Hematopoietic multipotent progenitor cell treated with erythropoietin and hydrocortisone succinate and interleukin-3 and kit ligand, for 15 days (in vitro differentiated cells): Measurements from ENCODE around the gene MRPL23.
A peak's percentile ranks its signal among the peaks of the same experiment; 100 is the strongest.

Source experiments
- DNase-seq: peaks from one replicate; pipeline ENCODE4 v3.0.0-alpha.2; 2015; ENCODE audit warnings: low spot score

MRPL23 gene

DNA sequence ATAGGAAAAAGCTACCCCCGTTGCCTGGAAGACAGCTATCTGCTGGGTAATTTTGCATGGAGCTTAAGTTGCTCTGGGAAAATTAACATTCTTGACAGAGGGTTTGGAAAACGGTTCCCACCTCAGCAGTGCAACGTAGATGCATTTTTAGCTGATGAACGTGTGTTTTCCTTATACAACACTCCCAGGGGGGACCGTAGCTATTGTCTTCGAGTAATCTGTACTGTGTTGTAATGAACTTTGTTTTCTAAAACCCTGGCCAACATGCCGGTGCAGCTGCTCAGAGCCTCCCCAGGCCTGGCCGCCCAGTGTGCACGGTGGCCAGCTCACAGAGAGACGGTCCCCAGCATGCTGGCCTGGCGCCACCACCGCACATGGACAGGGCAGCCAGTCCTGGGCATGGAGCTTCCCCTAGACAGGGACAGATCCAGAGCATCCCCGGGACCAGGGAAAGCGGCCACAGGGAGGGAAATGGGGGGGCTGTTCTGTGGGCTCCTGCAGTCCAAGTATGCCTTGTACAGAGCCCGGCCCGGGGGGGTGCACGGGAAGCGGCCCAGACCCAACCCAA is 25.5 kb upstream of the MRPL23 start:
- no peak for DNase-seq

DNA sequence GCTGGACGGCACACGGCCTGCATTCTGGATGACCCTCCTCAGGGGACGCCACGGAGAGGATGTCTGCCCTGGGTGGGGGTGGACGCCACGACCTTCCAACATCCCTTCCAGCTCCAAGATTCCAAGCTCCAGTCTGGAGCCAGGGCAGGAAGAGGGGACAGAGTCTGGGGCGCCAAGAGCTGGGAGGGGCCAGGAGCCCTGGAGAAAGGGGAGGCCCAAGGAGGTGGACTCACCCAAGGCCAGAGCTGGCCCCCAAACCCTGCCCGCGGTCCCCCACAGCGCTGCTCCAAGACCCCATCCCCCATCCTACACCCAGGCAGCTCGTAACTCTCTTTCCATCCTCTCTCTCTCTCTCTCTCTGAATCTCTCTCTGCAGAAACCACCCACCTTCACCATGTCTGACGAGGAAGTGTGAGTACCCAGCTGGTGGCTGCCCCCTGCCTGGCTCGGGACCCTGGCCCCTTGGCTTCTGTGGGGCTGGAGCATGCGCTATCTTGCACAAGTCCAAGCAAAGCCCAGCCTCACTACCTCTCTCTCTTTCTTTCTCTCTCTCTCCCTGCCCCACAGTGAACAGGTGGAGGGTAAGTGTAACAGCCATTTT is 24.6 kb upstream of the MRPL23 start:
- no peak for DNase-seq

DNA sequence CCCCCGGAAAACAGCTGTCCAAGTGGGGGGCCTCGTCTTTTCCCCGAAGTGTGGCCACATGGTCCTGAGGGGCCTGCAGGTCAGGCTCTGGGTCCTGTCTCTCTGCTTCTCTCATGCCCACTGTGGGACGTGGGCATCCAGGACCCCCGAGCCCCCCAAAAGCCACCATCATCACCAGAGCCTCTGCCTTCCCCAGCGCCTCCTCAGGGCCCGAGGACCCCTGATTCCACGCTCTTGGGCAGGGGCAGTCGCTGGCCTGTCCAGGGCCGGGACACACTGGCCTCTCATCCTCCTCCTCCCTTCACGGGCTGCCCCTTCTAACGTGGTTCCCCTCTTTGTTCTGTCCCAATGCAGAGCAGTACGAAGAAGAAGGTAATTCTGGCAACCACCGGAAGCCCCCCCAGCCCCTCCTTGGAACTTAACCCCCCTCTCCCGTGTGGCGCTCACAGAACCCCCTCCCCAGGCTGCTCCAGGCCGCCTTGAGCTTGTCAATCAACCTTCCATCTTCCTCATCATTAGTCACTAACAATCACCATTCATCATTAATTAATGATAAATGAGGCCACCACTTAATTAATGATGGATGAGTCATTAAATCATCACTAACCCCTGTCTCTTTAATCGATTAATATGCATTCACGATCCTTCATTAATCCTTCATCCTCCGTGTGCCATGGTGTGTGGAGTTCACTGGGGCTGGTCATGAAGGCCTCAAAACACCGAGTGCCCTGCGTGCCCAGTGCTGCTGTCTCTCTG is 23.8 kb upstream of the MRPL23 start:
- DNase-seq, result no peak

DNA sequence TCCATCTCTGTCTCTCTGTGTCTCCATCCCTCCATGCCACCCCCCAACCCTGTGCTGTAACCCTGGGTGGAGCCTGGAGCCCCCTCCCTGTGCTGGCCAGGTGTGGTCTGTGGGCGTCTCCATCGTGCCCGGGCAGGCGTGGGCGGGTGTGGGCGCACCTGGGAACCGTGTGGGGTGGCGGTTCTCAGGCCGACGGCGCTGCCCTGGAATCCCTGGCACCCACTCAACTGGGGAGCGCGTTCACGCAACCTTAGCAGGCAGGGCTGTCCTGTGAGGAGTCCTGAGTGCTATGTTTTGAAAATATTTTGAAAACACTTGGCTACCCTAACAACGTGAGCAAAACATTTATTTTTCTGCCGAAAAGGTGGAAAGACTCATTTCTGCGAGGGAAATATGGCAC is 23.0 kb upstream of the MRPL23 start:
- DNase-seq, result no peak

DNA sequence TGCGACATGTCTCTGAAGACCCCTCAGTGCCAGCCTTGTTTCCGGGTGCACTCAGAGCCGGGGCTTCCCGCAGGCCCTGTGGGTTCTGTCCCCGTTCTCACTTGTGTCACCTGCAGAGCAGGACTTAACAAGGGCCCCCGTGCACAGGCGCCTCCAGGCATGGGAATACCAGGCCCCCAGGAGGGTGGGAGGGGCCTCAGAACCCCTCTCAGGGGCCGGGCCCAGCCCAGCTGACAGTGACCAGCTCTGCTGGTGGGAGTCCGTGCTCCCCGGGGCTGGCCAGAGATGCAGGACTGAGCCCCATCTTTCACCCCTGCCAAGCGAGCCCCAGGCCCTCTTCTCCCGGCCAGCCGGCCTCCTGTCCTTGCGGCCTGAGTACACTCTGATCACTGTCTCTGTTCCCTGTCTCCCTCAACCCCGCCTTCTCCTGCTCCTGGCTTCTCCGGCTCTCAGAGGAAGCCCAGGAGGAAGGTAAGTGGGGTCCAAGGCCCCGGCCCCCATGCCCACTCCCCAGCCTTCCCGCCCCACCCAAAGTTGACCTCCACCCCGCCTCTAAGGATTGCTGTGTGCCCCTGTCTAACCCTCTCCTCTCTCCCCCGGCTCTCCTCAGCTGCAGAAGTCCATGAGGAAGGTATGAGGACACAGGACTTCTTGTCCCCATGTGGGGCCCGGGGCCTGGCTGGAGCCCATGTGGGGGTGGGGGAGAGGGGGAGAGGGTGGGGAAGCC is 22.3 kb upstream of the MRPL23 start:
- DNase-seq, result no peak

DNA sequence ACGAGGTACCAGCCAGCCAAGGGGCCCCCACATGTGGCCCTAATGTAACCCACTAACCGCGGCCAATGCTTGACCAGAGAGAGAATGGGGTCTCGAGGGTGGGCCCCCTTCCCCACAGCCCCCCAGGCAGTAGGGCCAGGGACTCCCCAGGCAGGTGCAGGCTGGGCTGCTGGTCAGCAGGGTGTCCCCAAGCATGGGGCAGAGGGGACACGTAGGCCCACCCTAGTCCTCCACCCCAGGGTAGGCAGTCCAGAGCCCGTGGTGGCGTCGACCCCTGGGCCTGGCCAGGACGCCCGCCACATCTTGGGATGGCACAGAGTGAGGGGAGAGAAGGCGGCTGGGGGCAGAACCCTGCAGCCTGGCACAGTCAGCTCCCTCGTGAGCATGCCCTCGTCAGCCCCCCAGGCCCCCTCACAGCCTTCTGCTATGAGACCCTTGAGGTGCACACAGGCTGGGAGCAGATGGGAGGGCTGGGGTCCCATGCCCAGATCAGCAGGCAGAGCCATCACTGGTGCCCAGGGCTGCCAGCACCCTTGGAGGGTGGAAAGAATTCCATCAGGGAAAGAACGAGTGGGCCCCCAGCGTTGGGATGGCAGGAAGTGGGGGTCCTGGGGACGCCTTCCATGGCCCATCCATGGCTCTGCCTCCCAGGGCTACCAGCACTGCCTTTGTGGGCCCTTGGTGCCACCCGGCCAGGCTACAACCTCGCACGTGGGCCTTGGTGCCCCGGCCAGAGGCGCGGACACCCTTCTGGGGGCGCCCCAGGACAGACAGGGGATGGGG is 21.6 kb upstream of the MRPL23 start:
- no peak for DNase-seq

DNA sequence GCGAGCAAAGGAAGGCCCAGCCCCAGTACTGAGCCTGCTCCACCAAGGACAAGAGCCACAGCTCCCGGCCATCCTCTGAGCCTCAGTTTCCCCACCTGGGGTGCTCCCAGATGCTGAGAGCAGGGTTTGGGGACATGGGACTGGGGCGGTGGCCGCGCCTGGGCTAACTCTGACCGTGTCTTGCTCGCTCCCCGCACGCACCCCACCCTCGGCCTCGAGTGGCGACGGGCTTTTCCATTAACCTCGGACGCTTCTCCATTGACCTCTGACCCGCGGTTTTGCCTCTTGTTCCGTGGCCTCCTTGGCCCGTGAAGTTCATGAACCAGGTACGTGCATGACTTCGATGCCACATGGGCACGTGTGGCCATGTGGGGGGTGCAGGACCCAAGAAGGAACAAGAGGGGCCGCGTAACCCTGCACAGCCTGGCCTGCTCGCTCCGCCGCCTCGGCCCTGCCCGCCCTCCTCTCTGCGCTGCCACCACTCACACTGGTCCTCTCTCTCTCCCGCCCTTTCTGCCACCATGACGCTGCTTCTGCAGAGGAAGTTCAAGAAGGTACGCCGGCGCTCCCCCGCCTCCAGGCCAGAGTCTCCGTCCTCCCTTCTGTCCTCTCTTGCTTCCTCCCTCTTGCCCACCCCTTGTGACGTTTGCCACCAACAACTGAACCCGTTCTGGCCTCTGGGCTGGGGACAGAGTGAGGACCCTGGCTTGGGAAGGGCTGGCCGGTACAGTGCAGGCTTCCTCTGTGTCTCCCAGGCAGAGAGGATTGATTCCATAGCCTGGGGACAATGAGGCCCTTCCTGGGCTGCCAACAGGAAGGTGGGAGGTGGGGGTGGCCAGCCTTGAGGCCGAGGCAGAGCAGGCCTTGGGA is 20.7 kb upstream of the MRPL23 start:
- no peak for DNase-seq

DNA sequence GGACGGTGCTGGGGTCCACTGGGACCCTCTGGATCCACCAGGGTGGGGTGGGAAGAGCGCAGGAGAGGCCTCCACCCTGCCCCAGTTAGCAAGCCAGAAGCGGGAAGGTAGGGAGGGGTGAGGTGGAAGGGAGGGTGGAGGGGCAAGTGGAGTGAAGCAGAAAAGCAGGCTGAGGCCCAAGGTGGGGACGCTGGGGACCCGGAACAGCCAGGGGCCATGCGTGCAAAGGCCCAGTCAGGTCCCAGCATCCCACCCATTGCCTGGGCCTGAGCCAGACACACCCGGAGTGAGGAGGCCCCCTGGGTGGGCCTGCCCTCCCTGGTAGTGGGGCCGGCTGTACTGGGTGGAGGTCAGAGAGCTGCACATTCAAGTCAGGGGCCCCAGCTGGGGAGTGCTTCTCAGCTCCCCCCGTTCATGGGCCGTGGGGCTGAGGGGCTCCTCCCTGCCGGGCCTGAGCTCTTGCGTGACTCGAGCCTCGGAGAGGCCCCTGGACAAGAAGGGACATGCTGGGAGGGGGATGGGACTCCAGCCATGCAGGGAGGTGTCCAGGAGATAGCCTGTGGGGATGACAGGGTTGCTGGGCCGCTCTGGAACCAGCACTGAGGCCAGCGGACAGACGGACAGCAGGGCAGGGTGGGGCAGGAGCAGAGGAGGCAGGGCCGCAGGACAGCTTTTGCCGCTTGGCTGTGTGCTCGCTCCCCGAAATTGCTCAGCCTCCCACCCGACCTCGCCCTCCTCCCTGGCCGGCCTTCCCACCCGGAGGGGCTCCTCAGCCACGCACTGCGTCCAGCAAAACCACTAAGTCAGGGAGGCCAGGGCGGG is 19.9 kb upstream of the MRPL23 start:
- DNase-seq, result no peak

DNA sequence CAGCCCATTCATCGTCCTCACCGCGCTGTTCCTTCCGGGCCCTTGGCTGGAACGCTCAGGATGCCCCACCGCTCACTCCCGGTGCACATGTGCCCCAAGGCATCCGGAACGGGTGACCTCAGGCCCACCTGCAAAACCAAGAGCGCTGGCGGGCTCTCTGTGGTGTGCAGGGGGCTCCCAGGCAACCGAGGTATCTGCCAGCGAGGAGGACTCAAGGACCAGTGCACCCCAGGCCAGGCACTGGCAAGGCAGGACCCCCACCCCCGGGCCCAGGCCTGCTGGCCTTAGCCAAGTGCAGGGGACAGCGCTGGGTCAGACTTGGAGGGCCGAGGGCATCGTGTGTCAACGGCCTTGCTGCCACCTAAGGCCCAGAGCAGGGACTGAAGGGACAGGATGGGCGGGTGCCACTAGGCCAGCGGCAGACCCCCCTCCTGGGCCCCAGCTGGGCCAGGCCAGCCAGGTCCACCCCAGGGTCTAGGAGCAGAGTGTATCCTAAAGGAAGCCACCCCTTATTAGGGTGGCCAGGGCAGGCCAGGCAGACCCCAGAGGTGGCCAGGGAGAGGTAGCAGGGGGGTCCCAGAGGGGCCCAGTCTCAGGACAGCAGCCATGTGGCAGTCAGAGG is 19.2 kb upstream of the MRPL23 start:
- DNase-seq, result no peak

DNA sequence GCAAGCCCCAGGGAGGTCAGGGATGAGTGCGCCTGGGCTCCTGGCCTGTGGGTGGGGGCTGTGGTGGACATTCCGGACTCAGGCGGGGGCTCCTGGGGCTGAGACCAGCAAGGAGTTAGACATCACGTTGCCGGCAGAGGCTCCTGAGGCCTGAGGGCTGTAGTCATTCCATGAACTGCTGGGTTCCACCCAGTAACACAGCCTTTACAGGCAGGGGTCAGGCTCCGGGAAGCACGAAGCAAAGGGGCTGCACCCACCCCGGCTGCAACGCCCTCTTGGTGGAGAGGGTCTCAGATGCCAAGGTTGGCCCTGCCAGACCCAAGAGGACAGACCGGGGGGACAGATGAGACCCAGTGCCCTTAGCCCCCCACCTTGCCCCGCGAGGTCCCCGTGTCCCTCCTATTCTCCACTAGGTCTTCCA is 18.7 kb upstream of the MRPL23 start:
- no peak for DNase-seq

DNA sequence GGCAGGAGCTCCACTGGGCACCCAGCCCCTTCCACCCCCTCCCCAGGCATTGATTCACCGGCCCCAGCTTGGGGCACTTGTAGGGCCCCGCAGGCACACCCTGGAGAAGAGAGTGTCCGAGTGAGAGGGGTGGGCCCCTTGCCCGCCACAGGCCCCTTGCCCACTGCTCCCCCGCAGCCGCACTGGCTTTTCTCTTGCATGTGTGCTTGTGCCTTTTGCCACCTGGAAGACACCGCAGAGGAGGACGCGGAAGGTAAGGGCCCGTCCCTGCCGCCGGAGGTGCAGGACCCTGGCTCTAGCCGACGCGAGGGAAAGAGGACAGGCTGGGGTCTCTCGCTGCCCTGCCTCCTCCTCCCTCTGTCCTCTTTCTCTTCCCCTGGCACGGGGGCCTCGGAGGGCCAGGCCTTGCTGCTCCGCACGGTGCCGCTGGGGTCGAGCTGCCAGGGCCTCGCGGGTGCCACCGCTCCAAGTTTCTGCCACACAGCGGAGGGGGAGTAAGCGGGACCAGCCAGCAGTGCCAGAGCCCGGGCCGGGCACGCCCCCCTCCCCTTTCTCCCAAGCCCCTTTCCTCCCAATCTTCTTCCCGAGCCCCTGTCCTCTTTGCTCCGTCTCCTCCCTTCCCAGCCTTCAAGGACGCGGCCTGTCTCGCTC is 18.1 kb upstream of the MRPL23 start:
- DNase-seq, result no peak

DNA sequence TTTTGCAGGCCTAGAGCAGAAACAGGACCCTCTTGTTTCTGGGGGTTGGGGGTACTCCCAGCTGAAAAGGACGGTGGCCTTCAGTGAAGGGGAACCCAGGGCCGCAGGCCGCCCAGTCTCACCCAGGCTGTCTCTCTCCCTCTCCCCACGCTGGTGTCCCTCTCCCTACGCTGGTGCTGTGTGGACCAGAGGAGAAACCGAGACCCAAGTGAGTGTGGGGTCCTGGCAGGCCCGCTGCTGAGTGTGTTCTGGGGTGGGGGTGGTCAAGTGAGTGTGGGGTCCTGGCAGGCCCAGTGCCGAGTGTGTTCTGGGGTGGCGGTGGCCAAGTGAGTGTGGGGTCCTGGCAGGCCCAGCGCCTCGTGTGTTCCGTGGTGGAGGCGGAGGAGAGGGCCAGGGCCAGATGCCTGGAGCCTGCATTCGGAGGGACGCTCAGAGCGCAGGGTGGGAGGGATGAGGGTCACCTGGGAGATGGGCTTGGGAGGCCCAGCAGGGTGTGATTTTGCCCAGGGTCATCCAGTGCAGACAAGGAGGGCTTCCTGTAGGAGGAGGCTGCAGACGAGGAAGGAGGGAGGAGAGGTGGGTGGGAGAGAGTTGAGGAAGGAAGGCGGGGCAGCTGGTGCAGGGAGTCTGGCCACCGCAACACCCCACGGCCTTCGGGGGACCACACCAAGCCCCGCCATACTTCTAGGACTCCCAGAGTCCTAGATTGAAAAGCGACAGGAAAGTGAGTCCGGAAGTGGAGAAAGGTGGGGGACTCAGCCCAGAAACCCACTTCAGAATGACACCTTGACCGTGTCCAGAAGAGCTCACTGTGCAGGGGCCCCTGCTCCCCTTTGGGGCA is 17.3 kb upstream of the MRPL23 start:
- DNase-seq, result no peak

DNA sequence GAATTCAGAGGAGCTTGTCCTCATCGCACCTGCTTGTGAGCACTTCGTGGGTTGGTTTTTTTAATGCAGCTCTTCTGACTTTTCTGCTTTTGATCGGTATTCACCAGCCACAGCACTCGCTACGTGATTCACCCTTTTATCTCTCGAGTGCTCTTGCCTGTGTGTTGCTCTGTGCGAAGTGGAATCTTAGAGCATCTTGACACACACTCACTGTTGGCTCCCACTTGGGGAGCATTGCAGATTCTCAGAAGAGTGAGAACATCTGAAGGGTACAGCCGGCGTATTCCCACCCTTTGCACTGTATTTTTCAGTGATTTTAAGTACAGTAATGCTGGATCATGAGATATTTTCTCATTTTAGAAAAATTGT is 16.7 kb upstream of the MRPL23 start:
- peak; percentile 67 for DNase-seq

DNA sequence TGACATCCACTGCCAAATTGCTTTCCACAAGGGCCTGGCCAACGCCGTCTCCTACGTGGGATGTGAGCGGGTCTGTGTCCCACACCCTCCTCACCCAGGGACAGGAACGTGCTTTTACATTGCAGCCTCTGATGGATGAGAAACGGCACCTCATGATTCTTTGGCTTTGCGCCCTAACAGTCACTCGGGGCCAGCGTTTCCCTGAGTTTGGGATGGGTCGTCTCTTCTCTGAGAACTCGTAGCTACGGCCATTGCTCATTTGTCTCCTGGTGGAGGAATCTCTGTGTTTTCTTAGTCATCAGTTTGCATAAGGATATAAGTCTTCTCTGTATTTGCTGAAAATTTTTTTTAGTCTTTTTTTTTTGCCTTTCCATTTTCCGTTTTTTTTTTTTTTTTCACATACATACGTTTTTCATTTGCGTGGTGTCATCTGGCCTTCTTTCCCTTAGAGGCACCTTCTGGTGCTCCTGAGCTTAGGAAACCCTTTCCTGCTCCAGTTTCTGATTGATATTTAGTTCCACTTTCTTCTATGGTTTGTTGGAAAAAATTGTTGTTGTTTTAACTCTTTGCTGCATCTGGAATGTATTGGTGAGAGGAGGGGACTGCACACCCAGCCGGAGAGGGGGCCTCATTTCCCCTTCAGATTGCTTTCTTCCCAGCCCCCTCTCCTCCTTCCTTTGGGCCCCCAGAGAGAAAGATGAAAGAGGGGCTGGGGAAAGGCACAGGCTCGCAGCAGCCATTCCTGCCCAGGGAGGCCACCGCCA is 15.6 kb upstream of the MRPL23 start:
- DNase-seq, result peak; percentile 55

DNA sequence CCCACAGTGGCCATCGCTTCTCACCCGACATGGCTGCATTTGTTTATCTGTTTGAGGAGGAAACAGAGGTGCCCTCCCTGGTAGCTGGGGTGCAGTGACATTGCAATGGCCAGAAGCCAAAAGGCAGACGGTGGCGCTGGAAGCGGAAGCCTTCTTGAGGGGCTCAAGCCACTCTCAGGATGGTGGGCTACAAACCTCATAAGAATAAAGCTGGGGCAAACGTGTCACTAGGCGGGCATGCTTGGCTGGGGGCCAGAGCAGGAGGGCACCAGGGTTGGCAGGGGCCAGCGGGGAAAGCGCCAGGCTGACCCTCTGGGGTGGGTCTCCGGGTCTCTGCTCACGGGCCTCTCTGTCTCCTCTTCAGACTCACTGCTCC is 15.0 kb upstream of the MRPL23 start:
- peak; percentile 79 for DNase-seq

DNA sequence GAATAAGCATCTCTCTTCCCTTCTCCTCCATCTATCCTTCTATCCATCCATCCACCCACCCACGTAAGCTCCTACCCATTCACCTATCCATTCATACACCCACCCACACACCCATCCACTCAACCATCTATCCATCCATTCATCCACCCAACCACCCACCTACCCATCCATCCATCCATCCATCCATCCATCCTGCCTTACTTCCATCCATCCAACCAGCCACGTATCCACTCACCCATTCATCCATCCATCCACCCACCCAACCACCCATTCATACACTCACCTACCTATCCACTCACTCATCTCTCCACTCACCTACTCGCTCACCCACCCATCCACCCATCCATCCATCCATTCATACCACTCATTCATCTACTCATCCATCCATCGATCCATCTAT is 14.5 kb upstream of the MRPL23 start:
- no peak for DNase-seq

DNA sequence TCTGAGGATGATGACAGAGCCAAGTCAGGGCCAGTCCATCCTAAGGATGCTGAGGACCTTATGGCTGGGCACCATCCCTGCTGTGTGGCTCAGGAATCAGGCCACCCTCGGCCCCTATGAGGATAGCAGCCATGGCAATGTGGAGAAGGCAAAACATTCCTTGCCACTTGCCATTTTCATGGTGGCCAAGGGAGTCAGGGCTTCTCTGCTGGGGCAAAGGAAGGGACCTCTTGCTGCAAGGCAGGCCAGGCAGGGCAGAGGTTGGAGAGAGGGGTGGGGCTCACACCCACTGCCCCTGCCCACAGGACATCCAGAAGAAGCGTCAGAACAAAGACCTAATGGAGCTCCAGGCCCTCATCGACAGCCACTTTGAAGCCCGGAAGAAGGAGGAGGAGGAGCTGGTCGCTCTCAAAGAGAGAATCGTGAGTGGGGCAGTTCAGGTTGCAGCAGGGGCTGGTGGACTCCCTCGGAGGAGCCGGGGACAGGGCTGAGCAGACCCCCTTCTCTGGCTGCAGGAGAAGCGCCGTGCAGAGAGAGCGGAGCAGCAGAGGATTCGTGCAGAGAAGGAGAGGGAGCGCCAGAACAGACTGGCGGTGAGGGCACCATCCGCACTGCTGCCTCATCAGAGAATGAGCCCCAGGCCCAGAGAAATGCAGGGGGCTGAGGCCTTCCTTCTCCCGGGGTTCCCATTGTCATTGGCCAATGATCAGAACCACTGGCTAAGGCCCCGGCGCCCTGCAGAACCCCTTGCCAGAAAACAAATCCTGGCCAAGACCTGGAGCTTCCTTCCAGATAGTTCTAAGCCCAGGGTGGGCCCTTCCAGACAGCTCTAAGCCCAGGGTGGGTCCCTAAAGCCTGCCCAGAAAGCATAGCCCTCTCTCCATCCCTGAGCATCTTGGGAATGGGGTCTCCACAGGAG is 13.5 kb upstream of the MRPL23 start:
- no peak for DNase-seq
